Daoy (cell line): ENCODE results near the gene VANGL2. TPM values are rescaled to one million over a fixed set of nuclear protein-coding genes. Genes with fewer than 3 reads are reported as not detected.
"Not testable (repeated sequence)": the region's sequence is repeated elsewhere in the genome, so short reads cannot be mapped to it uniquely, and the experiment has no call there.

Experiments used
- DNase-seq: peaks from one replicate; pipeline ENCODE4 v3.0.0-alpha.2; 2015; ENCODE audit warnings: low read depth
- total RNA-seq: library from RNA; depleted of rRNA; stranded (reverse); fragments of >200 nt; shearing (Covaris generic); gene quantifications from 2 replicates; pipeline ENCODE4 v1.2.3, GENCODE V29; 2014

VANGL2 gene
- total RNA-seq, 1 experiment from 2014 or later: 2.0 TPM

- DNase-seq: no peak
These were observed 29.6 kb upstream of the VANGL2 start for GRCh38 chr1:160370561-160371345.

GRCh38 chr1:160371346-160371631 is 29.1 kb upstream of the VANGL2 start:
- DNase-seq: no peak

- DNase-seq: no peak
These were observed 28.6 kb upstream of the VANGL2 start for GRCh38 chr1:160371756-160372155.

GRCh38 chr1:160373696-160374095 is 26.7 kb upstream of the VANGL2 start:
- DNase-seq: no peak

- DNase-seq: no peak
These were observed 25.9 kb upstream of the VANGL2 start for GRCh38 chr1:160374306-160375110.

GRCh38 chr1:160375788-160376524 is 24.4 kb upstream of the VANGL2 start:
- DNase-seq: peak; percentile 73

DNA sequence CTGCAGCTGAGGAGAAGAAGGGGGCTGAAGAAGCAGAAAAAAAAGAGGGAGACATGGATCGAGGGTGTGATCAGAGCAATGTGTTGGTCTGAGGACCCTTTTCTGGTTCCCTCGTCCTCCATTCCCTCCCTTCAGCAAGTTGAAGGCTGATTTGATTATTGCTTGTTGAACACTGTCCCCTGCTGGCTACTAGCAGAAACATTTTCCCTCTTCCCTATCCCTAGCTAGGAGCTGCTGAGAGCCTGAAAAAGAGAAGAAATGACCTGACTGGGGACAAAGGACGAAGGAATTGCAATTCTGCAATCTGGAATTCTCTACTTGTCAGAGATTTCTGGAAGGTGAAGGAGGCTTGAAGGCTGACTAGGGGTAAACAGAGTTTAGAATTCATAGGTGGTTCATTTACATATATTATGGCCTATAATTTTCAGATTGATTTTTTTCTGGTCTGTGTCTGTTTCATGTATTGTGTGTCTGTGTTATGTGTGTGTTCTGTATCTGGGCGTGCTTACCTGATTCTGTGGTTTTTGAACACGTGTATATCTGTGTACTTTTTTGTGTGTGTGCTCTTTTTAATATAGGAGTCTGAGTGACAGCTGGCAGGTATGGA is 23.7 kb upstream of the VANGL2 start:
- DNase-seq: peak; percentile 71

- peak; percentile 53 for DNase-seq
These were observed 22.7 kb upstream of the VANGL2 start for GRCh38 chr1:160377585-160378206.

- not testable (repeated sequence) for DNase-seq
These were observed 15.6 kb upstream of the VANGL2 start for GRCh38 chr1:160384812-160385211.

DNA sequence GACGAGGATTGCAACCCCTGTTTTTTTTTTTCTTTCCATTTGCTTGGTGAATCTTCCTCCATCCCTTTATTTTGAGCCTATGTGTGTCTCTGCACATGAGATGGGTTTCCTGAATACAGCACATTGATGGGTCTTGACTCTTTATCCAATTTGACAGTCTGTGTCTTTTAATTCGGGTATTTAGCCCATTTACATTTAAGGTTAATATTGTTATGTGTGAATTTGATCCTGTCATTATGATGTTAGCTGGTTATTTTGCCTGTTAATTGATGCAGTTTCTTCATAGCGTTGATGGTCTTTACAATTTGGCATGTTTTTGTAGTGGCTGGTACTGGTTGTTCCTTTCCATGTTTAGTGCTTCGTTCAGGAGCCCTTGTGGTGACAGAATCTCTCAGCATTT is 12.0 kb upstream of the VANGL2 start:
- DNase-seq: not testable (repeated sequence)

DNA sequence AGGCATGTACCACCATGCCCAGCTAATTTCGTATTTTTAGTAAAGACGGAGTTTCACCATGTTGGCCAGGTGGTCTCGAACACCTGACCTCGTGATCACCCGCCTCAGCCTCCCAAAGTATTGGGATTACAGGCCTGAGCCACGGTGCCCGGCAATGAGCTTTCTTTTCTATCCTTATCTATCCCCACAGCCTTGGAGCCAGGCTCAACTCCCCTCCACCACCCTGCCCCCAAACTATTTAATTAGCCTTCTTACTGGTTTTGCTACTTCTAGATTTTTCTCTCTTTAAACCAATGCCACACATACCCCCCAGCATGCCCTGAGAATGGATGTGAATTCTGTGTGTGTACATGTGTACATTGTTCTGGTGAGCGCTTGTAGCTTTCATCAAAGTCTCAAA is 5.7 kb upstream of the VANGL2 start:
- DNase-seq: no peak

GRCh38 chr1:160397651-160398050 is 2.7 kb upstream of the VANGL2 start:
- no peak for DNase-seq

GRCh38 chr1:160398823-160399222 is 1.5 kb upstream of the VANGL2 start:
- no peak for DNase-seq

DNA sequence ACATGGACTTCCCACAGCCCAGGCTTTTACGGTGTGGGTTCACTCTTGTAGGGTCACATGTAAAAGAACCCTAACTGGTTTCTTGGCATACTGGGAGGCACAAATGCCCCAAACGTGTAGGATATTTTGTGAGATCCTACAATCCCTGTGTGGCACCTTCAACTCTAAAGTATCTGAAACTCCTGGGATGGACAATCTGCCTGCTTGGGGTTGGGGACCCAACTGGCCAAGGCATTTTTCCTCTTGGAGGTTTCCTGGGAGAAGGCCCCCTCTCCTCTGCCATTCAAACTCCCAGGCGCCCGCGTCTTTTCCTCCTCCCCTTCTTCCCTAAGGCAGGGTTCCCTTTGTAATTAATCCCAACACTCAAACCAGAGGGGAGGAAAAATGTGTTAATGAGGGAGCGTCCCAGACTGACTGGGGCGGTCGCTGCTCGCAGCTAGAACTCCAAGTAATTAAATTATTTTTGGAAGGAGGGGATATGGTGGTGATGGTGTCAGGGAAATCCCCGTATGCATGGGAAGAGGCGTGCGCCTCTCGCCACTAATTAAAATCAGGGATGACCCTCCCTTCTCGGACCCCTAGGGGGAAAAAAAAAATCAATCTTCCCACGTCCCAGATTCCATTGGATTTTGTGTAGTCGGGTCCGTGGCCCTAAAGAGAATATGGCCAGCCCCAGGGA is 681 bp upstream of the VANGL2 start:
- DNase-seq: no peak

- DNase-seq: no peak
These were observed 502 bp downstream of the VANGL2 start for GRCh38 chr1:160400646-160401486.

GRCh38 chr1:160401487-160401805 is 1.1 kb downstream of the VANGL2 start:
- no peak for DNase-seq

- DNase-seq: no peak
These were observed 1.8 kb downstream of the VANGL2 start for GRCh38 chr1:160402001-160402795.

DNA sequence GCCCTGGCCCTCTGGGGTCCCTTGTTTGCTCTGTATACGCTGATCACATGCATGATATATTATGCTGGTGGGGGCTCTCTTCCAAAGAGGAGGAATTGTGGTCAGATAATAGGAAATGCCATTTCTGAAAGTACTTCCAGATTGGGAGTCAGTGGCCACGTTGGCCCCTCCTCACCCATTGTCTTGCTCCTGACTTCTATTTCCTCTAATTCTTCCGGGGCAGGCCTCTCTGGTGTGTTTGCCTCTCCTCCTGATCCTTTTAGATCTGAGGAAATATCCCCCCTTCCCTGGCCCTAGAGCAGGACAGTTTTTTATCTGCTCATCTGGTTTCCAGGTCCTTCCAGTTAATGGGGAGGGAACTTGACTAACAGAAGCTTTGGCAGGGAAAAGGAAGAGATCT is 2.9 kb downstream of the VANGL2 start:
- no peak for DNase-seq

DNA sequence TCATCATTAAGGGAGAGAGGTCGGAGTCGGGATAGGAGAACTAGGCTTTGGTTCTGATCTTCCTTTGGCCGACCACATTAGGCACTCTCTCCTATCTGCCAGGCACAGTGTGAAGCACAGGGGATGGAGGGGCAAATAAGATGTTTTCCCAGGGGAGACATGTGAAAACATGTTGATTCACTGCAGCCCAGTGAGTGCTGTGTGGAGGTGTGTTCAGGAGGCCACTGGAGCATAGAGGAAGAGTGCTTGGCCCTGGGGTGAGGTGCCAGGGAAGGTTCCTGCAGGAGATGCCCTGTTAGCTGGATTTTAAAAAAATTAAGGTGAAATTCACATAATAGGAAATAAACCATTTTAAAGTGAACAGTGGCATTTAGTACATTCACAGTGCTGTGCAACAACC is 3.7 kb downstream of the VANGL2 start:
- DNase-seq: no peak
